A549 treated with CORT108297 at 1 μM for 4 hours (cell line): ENCODE measurements around the gene HSFX4. TPM values are rescaled to one million over a fixed set of nuclear protein-coding genes. Genes with fewer than 3 reads are reported as not detected.

Experiments
- total RNA-seq: library from RNA; stranded (reverse); fragments of 200-300 nt; extraction: Qiagen RNA extraction; gene quantifications from 5 replicates; pipeline ENCODE4 v1.2.3, GENCODE V29; 2022

Gene HSFX4, protein sequence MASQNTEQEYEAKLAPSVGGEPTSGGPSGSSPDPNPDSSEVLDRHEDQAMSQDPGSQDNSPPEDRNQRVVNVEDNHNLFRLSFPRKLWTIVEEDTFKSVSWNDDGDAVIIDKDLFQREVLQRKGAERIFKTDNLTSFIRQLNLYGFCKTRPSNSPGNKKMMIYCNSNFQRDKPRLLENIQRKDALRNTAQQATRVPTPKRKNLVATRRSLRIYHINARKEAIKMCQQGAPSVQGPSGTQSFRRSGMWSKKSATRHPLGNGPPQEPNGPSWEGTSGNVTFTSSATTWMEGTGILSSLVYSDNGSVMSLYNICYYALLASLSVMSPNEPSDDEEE
- not detected in 5 replicates for total RNA-seq

DNA sequence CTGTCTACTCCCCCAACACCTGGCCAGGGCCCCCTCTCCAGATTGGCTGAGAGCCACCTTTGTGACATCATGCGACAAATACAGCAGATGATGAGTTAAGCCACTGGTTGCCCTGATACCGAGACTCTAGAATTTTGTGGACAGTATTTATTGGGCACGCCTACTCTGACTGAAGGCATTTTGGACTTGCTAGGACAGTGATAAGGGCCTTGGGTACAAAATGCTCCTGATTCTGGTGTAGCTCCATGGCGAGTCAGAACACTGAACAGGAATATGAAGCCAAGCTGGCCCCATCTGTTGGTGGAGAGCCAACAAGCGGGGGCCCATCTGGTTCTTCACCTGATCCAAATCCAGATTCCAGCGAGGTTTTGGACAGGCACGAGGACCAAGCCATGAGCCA lies at the start of gene HSFX4:
HSFX4 (plus strand) TSS at position 174 of the 400 bp plus-strand sequence; CDS start at position 246, 72 bp downstream.

DNA sequence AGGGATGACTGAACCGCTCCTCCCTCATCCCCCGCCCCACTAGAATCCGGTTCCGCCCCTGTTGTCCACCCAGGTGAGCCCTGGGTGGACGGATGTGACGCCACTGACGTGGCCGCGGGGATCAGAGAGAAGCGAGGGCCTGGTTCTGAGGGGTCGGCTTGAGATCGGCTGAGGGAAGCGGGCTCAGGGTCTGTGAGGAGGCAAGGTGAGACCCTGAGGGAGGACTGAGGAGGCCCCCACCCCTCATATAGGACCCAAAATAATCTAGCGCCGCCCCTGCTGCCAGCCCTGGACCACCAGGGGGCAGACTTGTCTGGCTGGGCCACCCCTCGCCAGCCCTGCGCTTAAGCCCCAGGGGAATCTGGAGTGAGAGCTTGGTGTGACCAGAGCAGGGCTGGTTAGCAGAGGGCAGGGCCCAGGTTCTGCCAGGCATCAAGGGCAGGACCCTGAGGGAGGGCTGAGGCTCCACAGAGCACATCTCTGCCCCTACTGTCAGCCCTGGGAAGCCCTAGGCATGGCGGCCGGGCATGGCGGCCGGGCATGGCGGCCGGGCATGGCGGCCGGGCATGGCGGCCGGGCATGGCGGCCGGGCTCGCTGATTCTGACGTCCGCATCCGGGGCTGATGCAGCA lies 48.2 kb upstream of the HSFX4 start, which contains the start of gene MAGEA8:
MAGEA8 (plus strand) TSS at position 103 of the 631 bp plus-strand sequence. CDS start 3,090 bp downstream, outside the sequence.

DNA sequence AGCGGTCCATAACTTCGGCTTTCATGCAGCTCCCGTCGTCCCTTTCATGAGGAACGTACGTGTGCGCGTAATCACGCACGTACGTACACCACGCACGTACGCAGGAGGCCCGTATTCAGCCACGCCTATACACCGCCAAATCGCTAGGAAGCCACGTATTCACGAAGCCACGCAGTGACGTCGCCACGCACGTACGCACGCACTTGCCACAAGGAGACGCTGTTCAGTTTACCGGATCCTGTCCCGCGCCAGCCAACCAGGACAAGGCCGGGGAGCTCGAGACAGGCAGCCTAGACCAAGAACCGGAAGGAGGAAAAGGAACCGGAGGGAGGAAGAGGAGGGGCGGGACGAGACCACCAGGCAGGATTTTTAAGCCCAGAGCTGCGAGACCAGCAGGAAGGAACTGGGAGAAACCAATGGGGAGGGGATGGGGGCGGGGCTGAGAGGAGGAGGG lies 9.1 kb downstream of the HSFX4 start, which contains the start of gene EOLA2:
EOLA2 (minus strand) TSS at position 65 of the 454 bp plus-strand sequence. CDS start 4,617 bp downstream, outside the sequence.

Other genes starting within 250 kb of the HSFX4 start
- gene MAGEA11, start 217.5 kb upstream of the HSFX4 start, total RNA-seq = 0.07 TPM in 1 of 5 replicates, not detected in the others
- gene HSFX1, start 155.5 kb upstream of the HSFX4 start, total RNA-seq = 0.22 to 0.49 TPM (median 0.36 TPM) in 5 replicates
- not detected in 5 replicates for gene MAGEA9, start 147.6 kb upstream of the HSFX4 start, total RNA-seq
- gene MAGEA8, start 48.4 kb upstream of the HSFX4 start, total RNA-seq = not detected in 5 replicates
- 51.0 to 61.1 TPM (median 58.1 TPM) in 5 replicates for gene EOLA2, start 8.9 kb downstream of the HSFX4 start, total RNA-seq